ENCODE results near the gene RBM19.
A peak's percentile ranks its signal among the peaks of the same experiment; 100 is the strongest.

Gene RBM19

DNA sequence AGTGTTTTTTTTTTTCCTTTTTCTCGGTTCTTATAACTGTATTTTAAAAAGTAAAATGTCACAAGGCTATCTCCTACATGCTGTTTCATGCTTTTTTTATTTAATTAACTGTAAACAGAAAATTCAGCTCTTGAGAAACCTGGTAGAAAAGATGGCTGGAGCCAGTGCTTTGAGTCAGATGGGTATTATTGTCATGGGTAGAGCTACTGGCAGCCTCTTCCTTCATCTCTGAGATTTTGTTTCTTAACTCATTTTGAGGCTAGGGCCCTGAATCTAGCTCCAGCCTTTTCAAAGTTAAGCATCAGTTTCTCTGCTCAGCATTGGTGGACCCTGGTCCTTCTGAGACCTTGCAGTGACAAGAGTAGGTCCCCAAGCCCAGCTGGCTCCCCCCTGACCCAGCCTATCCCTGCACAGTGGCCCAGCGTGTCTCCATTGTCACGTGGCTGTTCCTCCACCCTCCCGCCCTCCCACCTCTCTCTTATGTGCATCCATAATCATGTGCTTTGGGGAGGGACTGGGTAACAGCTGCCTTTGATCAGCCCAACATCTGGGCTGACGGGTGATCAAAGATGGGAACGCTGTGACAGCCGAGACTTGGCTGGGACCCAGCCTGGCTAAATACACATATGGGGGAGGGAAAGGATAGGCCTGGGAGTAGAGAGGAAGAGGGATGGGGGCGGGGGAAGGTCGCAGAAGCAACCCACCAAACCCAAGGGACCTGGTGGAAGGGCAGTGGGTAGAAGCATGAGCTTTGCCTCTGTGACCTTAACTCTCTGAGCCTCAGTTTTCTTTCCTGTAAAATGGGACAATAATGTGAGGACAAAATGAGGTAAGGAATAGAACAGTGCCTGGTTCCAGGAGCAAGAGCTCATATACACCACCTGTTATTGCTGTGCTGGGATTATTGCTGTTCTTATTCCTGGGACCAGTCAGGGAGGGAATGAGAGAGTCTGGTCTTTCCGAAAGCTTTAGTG, 24.4 kb upstream of the RBM19 start:
- DNase-seq (ENCODE audit: low spot score): no peak

DNA sequence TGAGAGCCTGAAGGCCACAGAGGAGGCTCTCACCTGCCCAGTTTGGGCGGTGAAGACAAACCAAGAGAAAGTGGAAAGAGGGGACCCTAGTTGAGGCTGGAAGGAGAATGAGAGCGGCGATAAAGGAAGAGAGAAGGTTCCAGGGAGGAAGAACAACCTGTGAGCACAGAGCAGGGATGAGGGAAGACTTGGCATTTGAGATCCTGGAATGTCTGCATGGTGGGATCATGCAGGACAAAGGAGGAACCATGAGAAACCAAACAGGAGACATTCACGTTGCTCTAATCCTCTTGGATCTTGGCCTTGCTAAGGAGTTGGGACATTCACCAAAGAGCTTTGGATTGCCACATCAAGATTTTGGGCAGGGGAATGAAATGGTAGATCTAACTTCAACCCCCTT, 22.9 kb upstream of the RBM19 start:
- DNase-seq (ENCODE audit: low spot score): no peak

DNA sequence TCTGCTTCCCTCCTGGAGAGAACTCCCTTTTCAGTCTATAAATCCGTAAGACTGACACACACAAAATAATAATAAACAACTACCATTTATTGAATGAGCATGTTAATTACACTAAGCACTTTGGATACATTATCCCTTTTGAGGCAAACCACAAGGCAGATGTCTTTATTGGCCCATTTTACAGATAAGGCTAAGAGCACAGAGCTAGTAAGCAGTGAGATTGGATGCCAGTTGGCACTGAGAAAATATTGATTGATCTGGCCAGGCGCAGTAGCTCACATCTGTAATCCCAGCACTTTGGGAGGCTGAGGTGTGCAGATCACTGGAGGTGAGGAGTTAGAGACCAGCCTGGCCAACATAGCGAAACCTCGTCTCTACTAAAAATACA, 21.9 kb upstream of the RBM19 start:
- DNase-seq (ENCODE audit: low spot score): no peak

DNA sequence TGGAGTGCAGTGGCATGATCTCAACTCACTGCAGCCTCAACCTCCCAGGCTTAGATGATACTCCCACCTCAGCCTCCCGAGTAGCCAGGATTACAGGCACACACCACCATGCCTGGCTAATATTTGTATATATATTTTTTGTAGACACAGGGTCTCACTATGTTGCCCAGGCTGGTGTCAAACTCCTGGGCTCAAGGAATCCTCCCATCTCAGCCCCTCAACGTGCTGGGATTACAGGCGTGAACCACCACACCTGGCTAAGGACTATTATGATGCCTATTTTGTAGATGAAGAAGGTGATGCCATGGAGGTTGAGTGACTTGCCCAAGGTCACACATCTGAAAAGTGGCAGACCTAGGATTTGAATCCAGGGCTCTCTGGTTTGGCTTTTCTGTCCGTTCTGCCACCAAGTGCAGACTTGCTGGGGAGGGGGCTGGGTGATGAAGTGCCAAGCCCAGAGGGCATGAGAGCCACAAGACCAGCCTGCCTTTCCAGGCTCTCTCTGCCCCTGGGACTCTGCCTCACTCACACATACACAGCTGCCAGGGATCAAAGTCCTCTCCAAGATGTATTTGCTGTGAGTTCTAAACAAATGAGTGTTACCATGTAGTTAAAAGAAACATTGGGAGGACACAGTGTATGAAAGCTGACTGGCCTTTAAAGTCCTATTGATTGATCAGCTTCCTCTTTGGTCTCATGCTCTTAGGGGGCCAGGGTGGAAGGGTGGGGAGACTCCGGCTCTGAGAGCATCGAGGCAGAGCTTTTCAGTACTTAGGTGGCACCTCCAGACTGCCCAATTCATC, 21.3 kb upstream of the RBM19 start:
- no peak for DNase-seq (ENCODE audit: low spot score)

DNA sequence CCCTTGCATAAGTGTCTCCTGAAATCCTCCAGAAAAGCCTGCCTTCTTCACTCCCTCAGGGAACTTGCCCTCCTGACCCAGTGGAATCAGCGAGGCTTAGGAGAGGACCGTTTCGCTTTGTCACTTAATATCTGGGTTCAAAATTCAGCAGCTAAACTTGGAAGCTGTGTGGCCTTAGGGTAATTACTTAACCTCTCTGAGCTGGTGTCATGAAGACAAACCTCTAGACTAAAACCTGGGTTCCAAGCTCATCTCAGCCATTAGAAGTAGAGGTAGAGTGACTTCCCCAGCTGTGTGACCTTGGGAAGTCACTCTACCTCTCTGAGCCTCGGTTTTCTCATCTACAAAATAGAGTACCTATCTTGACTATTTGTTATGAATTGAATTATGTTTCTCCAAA, 18.3 kb upstream of the RBM19 start:
- no peak for DNase-seq (ENCODE audit: low spot score)

DNA sequence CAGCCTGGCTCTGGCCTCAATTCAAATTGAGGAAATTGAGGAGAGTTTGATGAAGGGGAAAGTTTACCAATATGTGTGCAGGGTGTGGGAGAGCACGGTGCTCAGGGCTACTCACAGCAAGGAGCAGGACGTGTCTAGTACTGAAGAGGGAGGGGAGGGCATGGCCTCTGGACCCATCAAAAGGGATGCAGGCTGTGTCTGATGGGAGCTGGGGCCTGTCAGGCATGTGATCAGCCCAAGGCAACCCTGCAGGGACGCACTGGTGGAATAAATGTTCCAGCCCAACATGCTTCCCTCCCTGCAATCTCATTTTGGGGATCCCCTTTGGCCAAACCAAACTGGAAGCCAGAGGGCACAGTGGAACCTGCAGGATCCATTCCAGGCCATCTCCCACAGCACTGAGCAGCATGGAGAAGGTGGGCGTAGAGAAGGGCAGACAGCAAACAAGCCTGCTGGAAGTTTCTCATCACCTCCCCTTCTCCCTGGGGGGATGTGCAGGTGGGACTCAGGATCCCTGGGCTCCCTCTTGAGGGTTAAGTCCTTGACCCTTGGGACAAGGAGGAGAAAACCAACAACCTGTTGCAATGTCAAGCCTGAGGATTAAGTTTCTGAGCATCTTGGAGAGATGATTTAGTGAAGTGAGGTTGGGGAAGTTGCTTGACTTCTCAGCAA, 17.8 kb upstream of the RBM19 start:
- DNase-seq (ENCODE audit: low spot score): no peak

DNA sequence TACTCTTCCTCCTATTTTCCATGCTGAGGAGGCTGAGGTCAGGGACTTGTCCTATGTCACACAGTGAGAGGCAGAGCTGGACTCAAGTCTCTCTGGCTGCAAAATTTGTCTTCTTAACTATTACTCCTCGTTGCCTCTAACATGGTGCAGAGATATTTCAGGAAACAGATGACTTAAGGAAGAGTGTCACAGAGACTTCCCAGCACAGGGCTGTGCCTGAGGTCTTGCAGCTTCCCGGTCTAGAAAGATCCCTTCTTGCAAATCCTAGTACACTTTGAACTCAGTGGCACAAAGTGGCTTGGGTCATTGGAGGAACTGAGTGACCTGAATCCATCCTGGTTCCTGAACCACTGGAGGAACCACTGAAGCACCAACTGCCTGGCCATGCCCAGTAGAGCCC, 17.1 kb upstream of the RBM19 start:
- DNase-seq (ENCODE audit: low spot score): no peak

DNA sequence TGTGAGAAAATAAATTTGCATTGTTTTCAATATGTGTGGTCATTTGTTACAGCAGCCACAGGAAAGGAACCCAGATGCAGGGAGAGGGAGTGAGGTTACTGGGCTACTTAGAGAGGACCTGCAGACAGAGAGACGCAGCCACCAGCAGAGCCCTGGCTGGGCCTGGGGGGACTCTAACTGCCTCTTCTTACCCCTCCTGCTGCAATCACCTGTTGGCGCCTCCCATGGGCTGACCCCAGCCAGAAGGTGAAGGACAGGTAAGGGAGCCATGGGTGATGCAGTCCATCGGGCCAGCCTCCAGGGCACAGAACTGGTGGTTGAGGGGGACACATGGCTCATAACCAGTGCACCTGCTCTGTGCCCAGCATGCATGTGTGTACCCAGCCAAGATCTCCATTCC, 15.8 kb upstream of the RBM19 start:
- no peak for DNase-seq (ENCODE audit: low spot score)

DNA sequence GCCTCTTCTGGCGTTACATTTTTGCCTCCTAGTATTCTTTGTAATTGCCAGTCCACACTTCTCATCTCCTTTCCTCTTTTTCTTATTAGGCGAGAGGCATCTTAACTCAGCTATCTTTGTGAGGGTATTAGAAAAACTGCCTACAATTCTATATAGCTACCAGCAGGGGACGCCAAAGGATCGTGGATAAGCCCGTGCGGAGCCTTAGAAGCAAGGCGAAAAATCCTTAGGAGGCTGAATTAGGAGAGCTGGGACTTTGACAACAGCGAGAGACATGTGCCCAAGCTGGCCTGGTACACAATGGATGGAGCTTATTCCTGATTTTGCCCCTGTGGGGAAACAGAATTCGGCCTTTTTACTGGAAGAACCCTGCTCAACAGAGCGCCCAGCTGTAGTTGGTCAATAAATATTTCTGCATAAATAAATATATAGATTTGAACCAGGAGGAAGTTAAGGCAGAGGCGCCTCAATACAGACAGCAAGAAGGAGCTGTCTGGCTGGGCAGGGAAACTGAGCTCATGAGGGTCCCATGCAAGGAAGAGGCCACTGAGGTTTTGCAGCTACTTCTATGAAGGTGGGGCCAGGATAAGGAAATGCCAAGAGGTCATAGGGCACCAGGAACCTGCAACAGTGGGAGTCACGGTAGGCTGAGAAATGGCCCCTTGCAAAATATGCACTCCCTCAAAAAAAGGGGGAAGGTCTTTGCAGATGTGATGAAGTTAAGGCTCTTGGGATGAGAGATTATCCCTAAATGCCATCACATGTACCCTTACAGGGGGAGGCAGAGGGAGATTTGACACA, 14.6 kb upstream of the RBM19 start:
- peak; percentile 26 for DNase-seq (ENCODE audit: low spot score)

DNA sequence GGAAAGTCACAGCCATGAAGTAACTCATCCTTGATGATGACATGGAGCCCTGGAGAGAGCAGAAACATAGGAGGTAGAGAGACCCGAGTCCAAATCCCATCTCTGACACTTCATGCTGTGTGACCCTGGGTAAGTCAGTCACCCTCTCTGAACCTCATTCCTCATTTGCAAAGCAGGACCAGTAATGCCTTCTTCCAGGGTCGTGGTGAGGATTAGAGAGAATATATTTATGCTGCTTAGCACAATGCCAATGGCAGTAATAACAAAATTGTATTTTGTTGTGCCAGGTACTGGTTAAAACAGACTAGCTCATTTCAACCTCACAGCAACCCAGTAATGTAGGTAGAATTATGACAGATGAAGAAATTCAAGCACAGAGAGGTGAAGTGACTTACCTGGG, 13.9 kb upstream of the RBM19 start:
- no peak for DNase-seq (ENCODE audit: low spot score)

DNA sequence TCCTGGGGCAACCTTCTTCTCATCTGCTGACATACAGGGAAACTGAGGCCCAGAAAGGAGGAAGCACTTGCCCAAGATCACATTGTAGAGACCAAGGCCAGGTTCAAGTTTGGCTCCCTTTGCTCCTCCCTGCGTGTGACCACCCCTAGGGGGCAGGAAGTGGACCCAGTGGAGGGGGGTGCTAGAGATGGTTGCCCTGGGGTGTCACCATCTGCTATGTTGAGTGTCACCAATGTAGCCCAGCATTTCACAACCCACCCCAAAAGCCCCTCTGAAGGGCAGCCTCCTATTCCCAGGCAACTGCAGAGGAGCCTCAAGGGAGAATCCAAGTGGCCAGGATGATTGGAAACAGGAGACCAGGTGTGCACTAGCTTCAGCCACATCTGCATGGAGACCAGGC, 12.0 kb upstream of the RBM19 start:
- no peak for DNase-seq (ENCODE audit: low spot score)

DNA sequence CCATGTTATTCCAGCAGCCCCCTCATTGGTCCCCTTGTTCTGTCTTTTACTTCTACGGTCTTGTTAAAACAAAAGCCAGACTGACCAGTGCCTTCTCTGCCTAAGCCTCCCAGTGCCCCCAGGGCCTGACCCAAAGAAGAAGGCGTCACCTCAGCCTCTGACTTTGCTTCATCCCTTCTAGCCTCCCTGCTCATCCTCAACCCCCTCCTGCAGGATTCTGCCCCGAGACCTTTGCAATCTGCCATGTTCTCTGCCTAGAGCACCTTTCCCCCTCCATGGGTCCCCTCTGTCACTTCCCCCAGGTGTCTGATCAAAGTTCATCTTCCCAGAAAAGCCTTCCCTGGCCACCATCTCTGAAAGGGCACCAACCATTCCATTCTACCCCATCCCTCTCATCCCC, 7.9 kb upstream of the RBM19 start:
- DNase-seq (ENCODE audit: low spot score): no peak

DNA sequence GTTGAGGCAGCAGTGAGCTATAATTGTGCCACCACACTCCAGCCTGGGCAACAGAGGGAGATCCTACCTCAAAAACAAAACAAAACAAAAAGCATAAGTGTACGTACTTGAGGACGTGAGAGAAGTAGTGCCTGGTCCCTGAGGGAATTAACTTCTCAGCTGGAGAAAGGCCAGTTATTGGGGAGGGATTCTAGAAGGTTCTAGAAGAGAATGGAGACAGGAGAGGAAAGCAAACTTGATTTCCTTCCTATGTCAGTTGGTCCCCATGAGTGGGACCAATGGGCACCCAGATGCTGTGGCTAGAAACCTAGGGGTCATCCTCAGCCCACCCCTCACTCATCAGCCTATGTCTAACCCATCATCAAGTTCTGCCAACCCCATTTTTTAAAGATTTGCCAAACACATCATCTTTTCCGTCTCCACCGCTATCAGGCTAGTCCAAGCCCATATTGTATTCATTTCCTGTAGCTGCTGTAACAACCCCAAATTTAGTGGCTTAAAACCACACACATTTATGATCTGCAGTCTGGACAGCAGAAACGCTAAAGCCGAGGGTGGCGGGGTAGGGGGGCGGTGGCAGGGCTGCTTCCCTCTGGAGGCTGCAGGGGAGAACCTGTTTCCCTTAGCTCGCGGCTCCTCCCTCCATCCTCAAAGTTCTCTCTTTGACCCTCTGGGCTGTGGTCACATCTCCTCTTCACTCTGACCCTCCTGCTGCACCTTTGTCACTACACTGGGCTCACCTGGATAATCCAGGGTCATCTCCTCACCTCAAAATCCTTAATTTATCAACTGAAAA, 7.2 kb upstream of the RBM19 start:
- no peak for DNase-seq (ENCODE audit: low spot score)

DNA sequence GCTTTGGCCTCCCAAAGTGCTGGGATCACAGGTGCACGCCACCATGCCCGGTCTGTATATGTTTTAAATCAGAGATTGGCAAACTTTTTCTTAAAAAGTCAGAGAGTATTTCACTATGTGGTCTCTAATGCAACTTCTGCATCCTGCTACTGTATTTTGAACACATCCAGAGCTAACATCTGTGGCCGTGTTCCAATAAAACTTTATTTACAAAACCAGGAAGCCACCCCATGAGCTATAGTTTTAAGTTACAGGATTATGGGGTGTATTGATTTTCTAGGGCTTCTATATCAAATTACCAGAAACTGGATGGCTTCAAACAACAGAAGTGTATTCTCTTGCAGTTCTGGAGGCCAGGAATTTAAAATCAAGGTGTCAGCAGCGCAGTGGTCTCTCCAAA, 5.3 kb upstream of the RBM19 start:
- DNase-seq (ENCODE audit: low spot score): no peak

DNA sequence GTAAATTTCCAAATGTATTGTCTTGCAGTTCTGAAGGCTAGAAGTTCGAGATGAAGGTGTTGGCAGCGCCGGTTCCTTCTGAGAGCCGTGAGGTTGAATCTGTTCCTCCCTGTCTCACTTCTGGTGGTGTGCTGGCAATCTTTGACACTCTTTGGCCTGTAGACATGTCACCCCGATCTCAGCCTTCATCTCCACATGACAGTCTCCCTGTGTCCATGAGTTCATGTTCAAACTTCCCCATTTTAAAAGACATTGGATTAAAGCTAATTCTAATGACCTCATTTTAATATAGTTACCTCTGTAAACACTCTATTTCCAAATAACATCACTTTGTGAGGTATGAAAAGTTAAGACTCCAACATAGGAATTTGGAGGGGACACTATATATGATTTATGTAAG, 4.1 kb upstream of the RBM19 start:
- DNase-seq (ENCODE audit: low spot score): no peak

DNA sequence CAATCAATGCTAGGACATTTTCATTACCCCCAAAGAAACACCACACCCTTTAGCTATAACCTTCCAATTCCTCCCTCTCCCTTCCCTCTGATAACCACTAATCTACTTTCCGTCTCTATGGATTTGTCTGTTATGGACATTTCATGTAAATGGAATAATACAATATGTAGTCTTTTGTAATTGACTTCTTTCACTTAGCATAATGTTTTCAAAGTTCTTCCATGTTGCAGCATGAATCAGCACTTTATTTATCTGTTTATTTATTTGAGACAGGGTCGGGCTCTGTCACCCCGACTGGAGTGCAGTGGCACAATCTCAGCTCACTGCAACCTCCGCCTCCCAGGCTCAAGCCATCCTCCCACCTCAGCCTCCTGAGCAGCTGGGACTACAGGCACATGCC, 1.2 kb upstream of the RBM19 start:
- DNase-seq (ENCODE audit: low spot score): no peak

DNA sequence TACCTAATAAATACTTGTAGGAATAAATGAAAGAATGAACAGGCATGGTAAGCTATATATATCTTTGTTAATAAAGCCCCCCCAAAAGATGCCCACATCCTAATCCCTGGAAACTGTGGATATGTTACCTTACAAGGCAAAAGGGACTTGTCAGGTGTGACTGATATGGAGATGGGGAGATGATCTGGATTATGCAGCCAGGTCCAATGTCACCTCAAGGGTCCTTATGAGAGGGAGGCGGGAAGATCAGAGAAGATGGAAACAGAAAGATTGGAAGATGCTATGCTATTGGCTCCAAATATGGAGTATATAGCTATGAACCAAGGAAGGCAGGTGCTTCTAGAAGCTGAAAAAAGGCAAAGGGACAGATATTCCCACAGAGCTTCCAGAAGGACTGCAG, 3.4 kb downstream of the RBM19 start:
- no peak for DNase-seq (ENCODE audit: low spot score)

DNA sequence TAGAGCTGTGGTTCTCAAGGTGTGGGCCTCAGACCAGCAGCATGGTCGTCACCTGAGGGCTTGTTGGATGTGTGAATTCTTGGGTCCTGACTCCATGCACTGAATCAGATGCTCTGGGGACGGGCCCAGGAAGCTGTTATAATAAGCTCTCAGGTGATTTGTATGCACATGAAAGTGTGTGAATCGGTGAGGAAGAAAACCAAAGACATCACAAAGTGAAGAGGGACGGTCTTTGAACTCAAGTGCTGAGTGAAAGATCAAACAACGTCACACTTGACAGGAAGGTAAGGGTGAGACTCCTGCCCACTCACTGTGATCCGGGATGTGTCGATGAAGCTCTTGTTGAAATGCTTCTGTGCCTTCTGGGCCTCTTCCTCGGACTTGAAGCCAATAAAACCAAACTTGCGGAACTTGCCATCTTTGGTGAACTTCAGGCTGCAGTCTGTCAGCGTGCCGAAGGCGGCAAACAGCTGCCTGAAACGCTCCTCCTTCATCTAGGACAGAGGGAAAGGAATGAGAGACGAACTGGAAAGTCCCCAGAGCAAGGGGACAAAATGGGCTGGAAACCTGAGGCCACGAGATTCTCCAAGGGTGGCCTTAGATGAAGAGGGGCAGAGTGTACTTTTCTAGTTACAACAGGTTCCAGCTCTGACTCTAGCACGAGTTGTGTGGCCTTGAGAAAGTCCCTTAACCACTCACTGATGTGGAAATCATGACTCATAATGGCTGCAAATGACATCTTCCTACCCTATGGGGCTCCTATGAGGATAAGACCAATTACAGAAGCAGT, 4.0 kb downstream of the RBM19 start:
- peak; percentile 38 for DNase-seq (ENCODE audit: low spot score)

DNA sequence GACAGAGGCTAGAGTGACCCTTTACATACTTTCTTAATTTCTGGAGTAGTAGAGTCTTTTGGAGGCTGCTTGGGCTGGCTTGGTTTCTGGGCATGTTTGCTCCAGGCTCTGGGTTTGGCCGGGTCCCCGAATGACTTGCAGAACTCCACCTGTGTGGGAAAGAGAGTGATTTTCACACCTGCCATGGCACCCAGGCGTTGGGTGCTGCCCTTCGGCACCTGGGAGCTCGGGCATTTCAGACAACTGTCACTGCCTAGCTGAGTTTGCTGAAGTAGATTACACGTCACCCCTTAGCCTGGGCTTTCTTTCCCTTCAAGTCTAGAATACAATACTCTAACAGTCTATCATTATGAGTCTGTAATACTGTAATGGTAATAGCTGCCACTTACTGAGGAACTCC, 6.1 kb downstream of the RBM19 start:
- DNase-seq (ENCODE audit: low spot score): no peak

DNA sequence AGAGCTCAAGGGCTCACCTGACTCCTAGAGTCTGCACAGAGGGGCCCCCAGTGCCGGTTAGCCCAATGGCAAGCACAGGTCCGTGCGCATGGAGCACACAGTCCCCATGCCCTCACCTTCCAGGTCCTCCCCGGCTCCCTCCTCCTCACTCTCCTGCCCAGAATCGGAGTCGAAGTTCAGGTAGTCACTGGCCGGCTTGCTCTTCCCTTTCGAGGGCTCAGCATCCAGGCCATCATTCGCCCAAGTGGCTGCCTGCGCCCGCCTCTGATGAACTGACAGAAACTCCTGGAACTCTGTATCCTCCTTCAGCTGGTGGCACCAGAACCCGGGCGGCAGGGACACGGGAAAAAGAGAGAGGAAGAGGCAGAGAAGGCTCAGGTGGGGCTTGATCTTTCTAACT, 7.0 kb downstream of the RBM19 start:
- DNase-seq (ENCODE audit: low spot score): no peak
